ENCODE data around the gene NRP1. TPM values are rescaled to one million over a fixed set of nuclear protein-coding genes. Genes with fewer than 3 reads are reported as not detected.

The NRP1 gene
- total and polyA plus RNA-seq, 12 donors = 45.3 to 229 (median 157) TPM

DNA sequence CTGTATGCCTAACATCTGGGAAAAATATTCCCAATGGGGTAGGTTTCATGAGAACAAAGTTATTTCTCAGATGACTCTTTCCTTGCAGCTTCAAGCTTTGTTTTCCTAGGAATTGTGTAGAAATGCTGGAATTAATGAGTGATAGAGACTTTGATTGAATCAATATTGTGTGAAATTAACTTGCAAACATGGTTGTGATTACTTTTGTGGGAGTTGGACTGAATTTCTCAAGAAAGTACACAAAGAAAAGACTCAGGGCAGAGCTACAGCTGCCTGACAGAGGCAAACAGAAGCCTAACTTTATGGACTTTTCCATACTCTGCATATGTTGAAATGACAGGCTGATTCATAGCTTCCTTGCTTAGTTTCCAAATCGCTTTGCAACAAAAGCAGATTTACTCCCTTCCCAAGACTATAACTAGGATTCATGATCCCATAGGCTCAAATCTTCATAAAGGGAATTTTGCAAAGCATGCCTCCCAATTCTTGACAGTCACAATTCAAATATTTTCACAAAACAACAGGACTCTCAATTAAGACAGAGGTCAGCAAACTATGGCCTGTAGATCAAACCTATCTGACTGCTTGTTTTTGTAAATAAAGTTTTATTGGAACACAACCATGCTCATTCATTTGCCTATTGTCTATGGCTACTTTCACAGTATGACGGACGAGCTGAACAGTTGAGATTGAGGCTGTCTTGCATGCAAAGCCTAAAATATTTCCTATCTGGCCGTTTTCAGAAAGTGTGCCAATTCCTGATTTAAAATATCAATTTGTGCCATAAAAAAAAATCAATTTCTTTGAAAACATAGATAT lies 27.6 kb downstream of the NRP1 start:
- ATAC-seq (no peak), DNase-seq (no peak)
- peak overlapping the region in 9 of 10 donors; percentile 9 to 99 (median 43) for H3K27ac ChIP-seq
- WGBS, 2 donors = 57 to 65% methylated on average over 4 of the region's 4 CpGs
- H3K4me3 ChIP-seq = no peak overlapping the region
- intact Hi-C loops (cut with DNase I) = no loop called here
- peaks cover 23 to 90% (median 74%) of the 10 kb centered on the region in 9 donors for H3K4me1 ChIP-seq
- H3K27me3 ChIP-seq = no peaks in the 10 kb centered on the region
- peaks cover 0 to 51% (median 5%) of the 10 kb centered on the region in 9 donors for H3K36me3 ChIP-seq
- H3K9me3 ChIP-seq = peaks cover 0 to 5% (median 0%) of the 10 kb centered on the region in 11 donors
- TF ChIP-seq, protein P1, sequence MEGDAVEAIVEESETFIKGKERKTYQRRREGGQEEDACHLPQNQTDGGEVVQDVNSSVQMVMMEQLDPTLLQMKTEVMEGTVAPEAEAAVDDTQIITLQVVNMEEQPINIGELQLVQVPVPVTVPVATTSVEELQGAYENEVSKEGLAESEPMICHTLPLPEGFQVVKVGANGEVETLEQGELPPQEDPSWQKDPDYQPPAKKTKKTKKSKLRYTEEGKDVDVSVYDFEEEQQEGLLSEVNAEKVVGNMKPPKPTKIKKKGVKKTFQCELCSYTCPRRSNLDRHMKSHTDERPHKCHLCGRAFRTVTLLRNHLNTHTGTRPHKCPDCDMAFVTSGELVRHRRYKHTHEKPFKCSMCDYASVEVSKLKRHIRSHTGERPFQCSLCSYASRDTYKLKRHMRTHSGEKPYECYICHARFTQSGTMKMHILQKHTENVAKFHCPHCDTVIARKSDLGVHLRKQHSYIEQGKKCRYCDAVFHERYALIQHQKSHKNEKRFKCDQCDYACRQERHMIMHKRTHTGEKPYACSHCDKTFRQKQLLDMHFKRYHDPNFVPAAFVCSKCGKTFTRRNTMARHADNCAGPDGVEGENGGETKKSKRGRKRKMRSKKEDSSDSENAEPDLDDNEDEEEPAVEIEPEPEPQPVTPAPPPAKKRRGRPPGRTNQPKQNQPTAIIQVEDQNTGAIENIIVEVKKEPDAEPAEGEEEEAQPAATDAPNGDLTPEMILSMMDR (IDR thresholded peaks at IDR 0.05) = no peak

DNA sequence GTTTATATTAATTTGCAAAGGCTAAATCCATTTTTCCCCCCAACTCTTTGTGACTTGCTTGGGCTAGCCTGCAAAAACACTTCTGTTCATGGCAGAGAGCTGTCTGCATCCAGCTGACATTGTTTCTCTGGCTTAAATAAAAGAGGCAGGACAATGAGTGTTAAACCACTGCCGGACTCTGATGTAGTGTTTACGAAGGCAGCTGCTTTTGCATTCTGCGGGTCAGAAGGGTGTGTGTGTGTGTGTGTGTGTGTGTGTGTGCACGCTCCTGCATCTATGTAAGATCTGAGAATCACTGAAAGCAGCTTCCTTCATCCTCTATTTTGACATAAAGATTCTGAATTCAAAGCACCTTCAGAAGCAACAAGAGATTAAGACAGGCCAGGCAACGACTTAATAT lies 28.3 kb downstream of the NRP1 start:
- 24 to 32% methylated on average over 5 of the region's 5 CpGs for WGBS, 2 donors
- no peaks in the 10 kb centered on the region for H3K27me3 ChIP-seq
- H3K4me3 ChIP-seq = no peak overlapping the region
- H3K9me3 ChIP-seq = peaks cover 0 to 5% (median 0%) of the 10 kb centered on the region in 11 donors
- H3K27ac ChIP-seq = peak overlapping the region in 6 of 10 donors; percentile 28 to 99 (median 48)
- no peak for DNase-seq
- TF ChIP-seq, protein P1 (IDR thresholded peaks at IDR 0.05) = no peak
- ATAC-seq = peak in 3 of 8 donors; percentile 13 to 38 (median 26)
- H3K4me1 ChIP-seq = peaks cover 21 to 90% (median 75%) of the 10 kb centered on the region in 9 donors
- peaks cover 0 to 53% (median 5%) of the 10 kb centered on the region in 9 donors for H3K36me3 ChIP-seq
- intact Hi-C loops (cut with DNase I) = no loop called here

DNA sequence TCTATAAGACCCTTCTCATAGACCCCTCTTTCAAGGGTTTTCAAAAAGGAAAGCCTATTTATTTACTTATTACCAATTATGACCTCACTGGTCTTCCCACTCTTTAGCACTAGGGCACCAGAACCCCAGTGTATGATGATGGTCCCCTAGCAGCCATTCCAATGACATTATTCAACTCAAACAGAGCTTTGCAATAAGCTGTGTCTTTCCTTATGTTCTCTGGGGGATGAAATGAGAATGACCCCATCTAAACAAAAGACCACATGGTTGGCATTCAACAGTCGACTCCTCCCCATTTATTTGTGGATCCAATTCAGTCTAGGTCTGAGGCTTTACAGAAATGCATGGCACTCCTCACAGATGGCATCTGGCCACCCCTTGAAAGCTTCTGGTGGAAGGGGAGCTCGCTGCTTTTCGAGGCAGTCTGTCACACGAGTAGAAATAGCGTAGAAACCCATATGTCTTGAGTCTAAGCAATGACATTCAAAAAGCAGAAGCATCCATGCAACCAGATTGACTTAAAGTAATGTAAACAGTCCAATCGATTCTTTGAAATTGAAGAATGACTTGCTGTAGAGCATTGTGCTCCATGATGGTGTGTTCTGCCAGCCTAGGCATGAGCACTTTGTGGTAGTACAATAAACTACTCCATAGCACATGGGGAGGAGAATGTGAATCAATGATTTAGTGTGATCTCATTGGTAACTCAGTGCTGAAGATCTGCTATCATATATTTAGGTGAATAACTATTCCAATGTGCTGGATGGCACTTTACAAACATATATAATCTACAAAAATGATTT lies 29.8 kb downstream of the NRP1 start:
- H3K36me3 ChIP-seq = peaks cover 0 to 57% (median 7%) of the 10 kb centered on the region in 9 donors
- peaks cover 0 to 5% (median 0%) of the 10 kb centered on the region in 11 donors for H3K9me3 ChIP-seq
- H3K4me1 ChIP-seq = peaks cover 16 to 91% (median 79%) of the 10 kb centered on the region in 9 donors
- TF ChIP-seq, protein P1 (IDR thresholded peaks at IDR 0.05) = no peak
- no peak overlapping the region for H3K4me3 ChIP-seq
- peak overlapping the region; percentile 3 to 99 (median 60) for H3K27ac ChIP-seq
- intact Hi-C loops (cut with DNase I) = no loop called here
- whole genome bisulfite sequencing, 2 donors = 50 to 66% methylated on average over 6 of the region's 6 CpGs
- H3K27me3 ChIP-seq = no peaks in the 10 kb centered on the region
- DNase-seq = no peak
- ATAC-seq = no peak

DNA sequence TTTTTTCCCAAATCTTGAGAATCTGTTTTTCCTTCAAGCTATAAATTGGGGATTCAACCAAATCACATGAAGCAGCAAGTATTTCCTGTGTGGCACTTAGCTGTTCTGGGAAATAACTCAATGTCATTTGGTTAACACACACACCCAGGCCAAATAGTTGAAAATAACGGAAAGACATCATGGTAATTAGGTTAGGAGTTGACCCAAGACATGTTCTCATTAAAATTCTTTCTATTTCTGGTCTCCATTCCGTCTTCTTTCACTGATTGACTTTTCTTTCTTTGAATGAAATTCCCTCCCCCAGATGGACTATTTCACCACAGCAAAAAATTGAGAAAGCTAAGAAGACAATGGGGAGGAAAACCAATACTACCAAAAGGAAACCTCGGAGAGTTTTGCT lies 30.5 kb downstream of the NRP1 start:
- no peak overlapping the region for H3K4me3 ChIP-seq
- peaks cover 0 to 57% (median 10%) of the 10 kb centered on the region in 9 donors for H3K36me3 ChIP-seq
- H3K27ac ChIP-seq = peak overlapping the region; percentile 3 to 99 (median 62)
- peaks cover 22 to 91% (median 86%) of the 10 kb centered on the region in 9 donors for H3K4me1 ChIP-seq
- TF ChIP-seq, protein P1 (IDR thresholded peaks at IDR 0.05) = no peak
- no peaks in the 10 kb centered on the region for H3K27me3 ChIP-seq
- intact Hi-C loops (cut with DNase I) = no loop called here
- DNase-seq (no peak), ATAC-seq (no peak)
- 24 to 41% methylated on average over 3 of the region's 3 CpGs for WGBS, 2 donors
- H3K9me3 ChIP-seq = peaks cover 0 to 5% (median 0%) of the 10 kb centered on the region in 11 donors
